Keratinocyte (primary cell): Measurements from ENCODE around the gene BABAM2. TPM values are rescaled to one million over a fixed set of nuclear protein-coding genes. Genes with fewer than 3 reads are reported as not detected.

Experiments
- DNase-seq: peaks from one replicate; pipeline ENCODE4 v3.0.0-alpha.2; 2011; ENCODE audit warnings: low read depth, missing footprints, low spot score
- FAIRE-seq: peaks from 2 replicates; lab custom pipeline; 2011; peaks lifted over from hg19 to GRCh38; lab: Jason Lieb, UNC
- H2AFZ ChIP-seq: 2 replicates; pipeline ENCODE4 v1.6.0; 2012; ENCODE audit warnings: low read length, control low read depth, inconsistent platforms; ENCODE audit not compliant: control insufficient read depth
- H3K27ac ChIP-seq: 2 replicates; pipeline ENCODE4 v1.5.1; 2011; ENCODE audit warnings: low read length; ENCODE audit not compliant: control insufficient read depth, insufficient read depth
- H3K27me3 ChIP-seq: 3 replicates; pipeline ENCODE4 v1.6.0; 2011; ENCODE audit warnings: low read length; ENCODE audit not compliant: control insufficient read depth, insufficient read depth; ENCODE audit errors: extremely low read depth
- H3K36me3 ChIP-seq, 2 experiments: 2 replicates in 1 of 2; 3 replicates in 1 of 2; pipeline ENCODE4 v1.5.1; 2011; ENCODE audit warnings: low read length in 2 of 2, mild to moderate bottlenecking in 1 of 2; ENCODE audit not compliant: control insufficient read depth in 2 of 2, insufficient read depth in 2 of 2; ENCODE audit errors: extremely low read depth in 1 of 2
- H3K4me1 ChIP-seq: 3 replicates; pipeline ENCODE4 v1.5.1; 2011; ENCODE audit warnings: low read length; ENCODE audit not compliant: control insufficient read depth, insufficient read depth; ENCODE audit errors: extremely low read depth
- H3K4me2 ChIP-seq: 3 replicates; pipeline ENCODE4 v1.6.0; 2011; ENCODE audit warnings: low read depth, low read length; ENCODE audit not compliant: control insufficient read depth, insufficient read depth; ENCODE audit errors: extremely low read depth
- H3K4me3 ChIP-seq, 3 experiments: fragments of 200-600 bp in 1 of 3; sonication (generic) in 1 of 3; 2 replicates in 2 of 3; 3 replicates in 1 of 3; pipeline ENCODE4 v1.5.1; 2011 to 2016; ENCODE audit warnings: low read length in 3 of 3, mild to moderate bottlenecking in 3 of 3, control low read depth in 2 of 3, inconsistent platforms in 1 of 3, low read depth in 1 of 3, mixed read lengths in 1 of 3, mixed run types in 1 of 3, moderate library complexity in 1 of 3; ENCODE audit not compliant: control insufficient read depth in 2 of 3, insufficient read depth in 2 of 3; ENCODE audit errors: extremely low read depth in 1 of 3
- H3K79me2 ChIP-seq: 2 replicates; pipeline ENCODE4 v1.6.0; 2012; ENCODE audit warnings: low read length; ENCODE audit not compliant: control insufficient read depth, insufficient read depth
- H3K9ac ChIP-seq: 3 replicates; pipeline ENCODE4 v1.6.0; 2011; ENCODE audit warnings: low read length; ENCODE audit not compliant: control insufficient read depth, insufficient read depth; ENCODE audit errors: extremely low read depth
- H3K9me1 ChIP-seq: 3 replicates; pipeline ENCODE4 v1.6.0; 2011; ENCODE audit warnings: low read length; ENCODE audit not compliant: control insufficient read depth, insufficient read depth; ENCODE audit errors: extremely low read depth
- H3K9me3 ChIP-seq: 2 replicates; pipeline ENCODE4 v1.5.1; 2012; ENCODE audit warnings: low read depth, low read length; ENCODE audit not compliant: control insufficient read depth
- H4K20me1 ChIP-seq: 3 replicates; pipeline ENCODE4 v1.6.0; 2011; ENCODE audit warnings: low read length; ENCODE audit not compliant: control insufficient read depth, insufficient read depth; ENCODE audit errors: extremely low read depth
- EZH2 ChIP-seq: IDR thresholded peaks from one replicate; pipeline ENCODE4 v1.6.1; 2012; ENCODE audit warnings: inconsistent platforms, mild to moderate bottlenecking, low read length, moderate library complexity
- dilution Hi-C: fragments of 300-500 bp; cut with MboI; formaldehyde crosslinking; loops from one replicate; pipeline ENCODE4 v1.7.0; 2020; ENCODE audit warnings: low sequenced_read_pairs; ENCODE audit not compliant: extremely low pct_ligation_motif_present
- polyA plus RNA-seq, 5 experiments: library from polyadenylated mRNA; depleted of rRNA in 3 of 5; stranded (reverse) in 3 of 5; stranded (forward) in 1 of 5; unstranded in 1 of 5; fragments of >200 nt; gene quantifications; 1 replicate in 1 of 5; 2 replicates in 3 of 5; 3 replicates in 1 of 5; pipeline versions ENCODE4 v1.2.1 to v1.2.3, GENCODE V29; 2011 to 2012; ENCODE audit warnings: missing spikeins in 2 of 5, low read depth in 1 of 5, low replicate concordance in 1 of 5
- TF ChIP-seq, protein P1 (sequence below), 3 experiments: IDR thresholded peaks in 1 of 3; conservative IDR thresholded peaks in 1 of 3; optimal IDR thresholded peaks in 1 of 3; 2 replicates in 2 of 3; 3 replicates in 1 of 3; pipeline versions ENCODE3 to v1.5.1; 2011; ENCODE audit warnings: low read length in 3 of 3, mild to moderate bottlenecking in 3 of 3, moderate library complexity in 2 of 3, control low read depth in 1 of 3, inconsistent platforms in 1 of 3; ENCODE audit not compliant: insufficient read depth in 2 of 3; ENCODE audit errors: extremely low read depth in 1 of 3

The BABAM2 gene
- polyA plus RNA-seq, 1 donor (not counting 4 experiments of a cell fraction or from before 2014, with no cell fraction given) = 29.8 TPM

DNA sequence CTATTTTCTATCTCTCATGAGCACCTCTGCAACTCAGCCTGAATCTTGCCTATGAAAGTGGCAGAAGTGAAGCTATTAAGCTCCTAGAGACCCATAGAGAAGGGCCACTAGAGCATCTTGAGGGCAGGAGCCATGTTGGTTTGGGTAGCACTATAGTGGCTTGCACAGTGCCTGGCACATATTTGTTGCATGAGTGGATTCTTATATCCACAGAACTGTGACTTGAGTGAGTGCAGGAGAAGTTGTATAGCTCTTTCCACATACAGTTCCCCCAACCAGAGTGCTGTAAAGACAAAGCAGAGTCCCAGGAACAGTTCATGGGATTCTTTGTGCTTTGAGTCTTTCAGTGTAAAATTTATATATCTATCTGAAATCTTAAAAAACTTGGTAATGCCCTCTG is 296.7 kb downstream of the BABAM2 start:
- FAIRE-seq (no peak), DNase-seq (no peak)
- H3K36me3 ChIP-seq = no peaks in the 10 kb centered on the region
- H2AFZ ChIP-seq = no peak overlapping the region
- H3K4me3 ChIP-seq = no peak overlapping the region
- H3K27me3 ChIP-seq = no peaks in the 10 kb centered on the region
- H3K9me3 ChIP-seq = no peaks in the 10 kb centered on the region
- no peak overlapping the region for H3K27ac ChIP-seq
- no peaks in the 10 kb centered on the region for H3K9me1 ChIP-seq
- H4K20me1 ChIP-seq = no peaks in the 10 kb centered on the region
- peaks cover 15% of the 10 kb centered on the region for H3K4me1 ChIP-seq
- no peaks in the 10 kb centered on the region for H3K79me2 ChIP-seq
- H3K9ac ChIP-seq = no peak overlapping the region
- no peak overlapping the region for H3K4me2 ChIP-seq
- TF ChIP-seq, protein P1, sequence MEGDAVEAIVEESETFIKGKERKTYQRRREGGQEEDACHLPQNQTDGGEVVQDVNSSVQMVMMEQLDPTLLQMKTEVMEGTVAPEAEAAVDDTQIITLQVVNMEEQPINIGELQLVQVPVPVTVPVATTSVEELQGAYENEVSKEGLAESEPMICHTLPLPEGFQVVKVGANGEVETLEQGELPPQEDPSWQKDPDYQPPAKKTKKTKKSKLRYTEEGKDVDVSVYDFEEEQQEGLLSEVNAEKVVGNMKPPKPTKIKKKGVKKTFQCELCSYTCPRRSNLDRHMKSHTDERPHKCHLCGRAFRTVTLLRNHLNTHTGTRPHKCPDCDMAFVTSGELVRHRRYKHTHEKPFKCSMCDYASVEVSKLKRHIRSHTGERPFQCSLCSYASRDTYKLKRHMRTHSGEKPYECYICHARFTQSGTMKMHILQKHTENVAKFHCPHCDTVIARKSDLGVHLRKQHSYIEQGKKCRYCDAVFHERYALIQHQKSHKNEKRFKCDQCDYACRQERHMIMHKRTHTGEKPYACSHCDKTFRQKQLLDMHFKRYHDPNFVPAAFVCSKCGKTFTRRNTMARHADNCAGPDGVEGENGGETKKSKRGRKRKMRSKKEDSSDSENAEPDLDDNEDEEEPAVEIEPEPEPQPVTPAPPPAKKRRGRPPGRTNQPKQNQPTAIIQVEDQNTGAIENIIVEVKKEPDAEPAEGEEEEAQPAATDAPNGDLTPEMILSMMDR (optimal IDR thresholded peaks at IDR 0.05 in 1 of 3, IDR thresholded peaks at IDR 0.05 in 1 of 3, conservative IDR thresholded peaks at IDR 0.05 in 1 of 3; ENCODE audit: extremely low read depth in 1 of 3, insufficient read depth in 2 of 3, low read length in 3 of 3) = no peak
- no peak for TF ChIP-seq EZH2
- dilution Hi-C loops = no loop called here

- no peaks in the 10 kb centered on the region for H4K20me1 ChIP-seq
- DNase-seq = no peak
- no peak overlapping the region for H3K4me2 ChIP-seq
- FAIRE-seq = no peak
- no peak overlapping the region for H2AFZ ChIP-seq
- H3K4me1 ChIP-seq = peaks cover 15% of the 10 kb centered on the region
- no peak overlapping the region for H3K4me3 ChIP-seq
- no peaks in the 10 kb centered on the region for H3K9me1 ChIP-seq
- dilution Hi-C loops = no loop called here
- TF ChIP-seq EZH2 = no peak
- TF ChIP-seq, protein P1 (optimal IDR thresholded peaks at IDR 0.05 in 1 of 3, IDR thresholded peaks at IDR 0.05 in 1 of 3, conservative IDR thresholded peaks at IDR 0.05 in 1 of 3; ENCODE audit: extremely low read depth in 1 of 3, insufficient read depth in 2 of 3, low read length in 3 of 3) = no peak
- H3K79me2 ChIP-seq = no peaks in the 10 kb centered on the region
- H3K36me3 ChIP-seq = no peaks in the 10 kb centered on the region
- H3K9ac ChIP-seq = no peak overlapping the region
- no peaks in the 10 kb centered on the region for H3K27me3 ChIP-seq
- no peaks in the 10 kb centered on the region for H3K9me3 ChIP-seq
- H3K27ac ChIP-seq = no peak overlapping the region
Measured at GRCh38 chr2:28188436-28188835, 297.9 kb downstream of the BABAM2 start.
